Measurements from ENCODE around the gene EPHB1.

Gene EPHB1

DNA sequence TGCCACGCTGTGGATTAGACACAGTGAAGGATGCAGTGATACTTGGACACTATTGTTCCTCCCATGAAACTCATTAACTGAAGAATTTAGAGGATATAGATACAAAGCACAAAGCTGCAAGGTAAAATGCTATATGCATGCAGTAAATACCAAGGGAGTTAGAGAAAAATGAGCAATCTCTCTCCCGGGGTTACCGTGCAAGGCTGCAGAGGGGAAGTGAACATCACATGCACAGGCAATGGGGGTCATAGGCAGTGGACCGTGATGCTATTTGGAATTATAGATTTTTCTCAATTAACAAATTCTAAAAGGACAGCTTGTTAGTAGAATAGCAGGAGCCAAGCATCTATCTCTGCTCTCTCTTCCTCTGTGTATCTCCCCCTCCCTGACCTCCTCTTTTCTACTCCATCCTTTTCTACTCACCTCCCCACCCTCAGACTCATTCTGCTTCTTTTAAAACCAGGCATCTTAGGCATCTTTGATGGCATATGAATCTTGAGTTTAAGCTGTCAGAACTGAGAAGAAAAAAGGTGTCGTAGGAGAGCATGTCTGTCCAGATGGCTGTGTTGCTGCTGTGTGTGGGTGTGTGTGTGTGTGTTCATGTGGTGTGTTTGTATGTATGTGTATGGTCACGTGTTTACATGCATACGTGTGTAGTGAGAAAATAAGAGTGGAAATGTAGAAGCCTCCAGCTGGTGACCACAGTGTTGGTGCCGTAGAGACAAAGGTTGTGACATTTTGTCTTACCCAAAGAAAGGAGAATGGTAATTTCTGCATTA is 339.0 kb downstream of the EPHB1 start:
- no peak for ATAC-seq
- TF ChIP-seq ZC3H10 (CRISPR knock-in tag; IDR thresholded peaks at IDR 0.05): no peak
- no peak for TF ChIP-seq ZNF8 (CRISPR knock-in tag; IDR thresholded peaks at IDR 0.05)
- TF ChIP-seq ARNTL (CRISPR knock-in tag; IDR thresholded peaks at IDR 0.05; ENCODE audit: borderline replicate concordance, low read depth): no peak
- TF ChIP-seq, protein P1, sequence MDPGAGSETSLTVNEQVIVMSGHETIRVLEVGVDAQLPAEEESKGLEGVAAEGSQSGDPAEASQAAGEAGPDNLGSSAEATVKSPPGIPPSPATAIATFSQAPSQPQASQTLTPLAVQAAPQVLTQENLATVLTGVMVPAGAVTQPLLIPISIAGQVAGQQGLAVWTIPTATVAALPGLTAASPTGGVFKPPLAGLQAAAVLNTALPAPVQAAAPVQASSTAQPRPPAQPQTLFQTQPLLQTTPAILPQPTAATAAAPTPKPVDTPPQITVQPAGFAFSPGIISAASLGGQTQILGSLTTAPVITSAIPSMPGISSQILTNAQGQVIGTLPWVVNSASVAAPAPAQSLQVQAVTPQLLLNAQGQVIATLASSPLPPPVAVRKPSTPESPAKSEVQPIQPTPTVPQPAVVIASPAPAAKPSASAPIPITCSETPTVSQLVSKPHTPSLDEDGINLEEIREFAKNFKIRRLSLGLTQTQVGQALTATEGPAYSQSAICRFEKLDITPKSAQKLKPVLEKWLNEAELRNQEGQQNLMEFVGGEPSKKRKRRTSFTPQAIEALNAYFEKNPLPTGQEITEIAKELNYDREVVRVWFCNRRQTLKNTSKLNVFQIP (CRISPR knock-in tag; IDR thresholded peaks at IDR 0.05; ENCODE audit: borderline replicate concordance, low read depth): no peak
- TF ChIP-seq, protein P2, sequence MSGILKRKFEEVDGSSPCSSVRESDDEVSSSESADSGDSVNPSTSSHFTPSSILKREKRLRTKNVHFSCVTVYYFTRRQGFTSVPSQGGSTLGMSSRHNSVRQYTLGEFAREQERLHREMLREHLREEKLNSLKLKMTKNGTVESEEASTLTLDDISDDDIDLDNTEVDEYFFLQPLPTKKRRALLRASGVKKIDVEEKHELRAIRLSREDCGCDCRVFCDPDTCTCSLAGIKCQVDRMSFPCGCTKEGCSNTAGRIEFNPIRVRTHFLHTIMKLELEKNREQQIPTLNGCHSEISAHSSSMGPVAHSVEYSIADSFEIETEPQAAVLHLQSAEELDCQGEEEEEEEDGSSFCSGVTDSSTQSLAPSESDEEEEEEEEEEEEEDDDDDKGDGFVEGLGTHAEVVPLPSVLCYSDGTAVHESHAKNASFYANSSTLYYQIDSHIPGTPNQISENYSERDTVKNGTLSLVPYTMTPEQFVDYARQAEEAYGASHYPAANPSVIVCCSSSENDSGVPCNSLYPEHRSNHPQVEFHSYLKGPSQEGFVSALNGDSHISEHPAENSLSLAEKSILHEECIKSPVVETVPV (CRISPR knock-in tag; IDR thresholded peaks at IDR 0.05): no peak
- TF ChIP-seq, protein P3, sequence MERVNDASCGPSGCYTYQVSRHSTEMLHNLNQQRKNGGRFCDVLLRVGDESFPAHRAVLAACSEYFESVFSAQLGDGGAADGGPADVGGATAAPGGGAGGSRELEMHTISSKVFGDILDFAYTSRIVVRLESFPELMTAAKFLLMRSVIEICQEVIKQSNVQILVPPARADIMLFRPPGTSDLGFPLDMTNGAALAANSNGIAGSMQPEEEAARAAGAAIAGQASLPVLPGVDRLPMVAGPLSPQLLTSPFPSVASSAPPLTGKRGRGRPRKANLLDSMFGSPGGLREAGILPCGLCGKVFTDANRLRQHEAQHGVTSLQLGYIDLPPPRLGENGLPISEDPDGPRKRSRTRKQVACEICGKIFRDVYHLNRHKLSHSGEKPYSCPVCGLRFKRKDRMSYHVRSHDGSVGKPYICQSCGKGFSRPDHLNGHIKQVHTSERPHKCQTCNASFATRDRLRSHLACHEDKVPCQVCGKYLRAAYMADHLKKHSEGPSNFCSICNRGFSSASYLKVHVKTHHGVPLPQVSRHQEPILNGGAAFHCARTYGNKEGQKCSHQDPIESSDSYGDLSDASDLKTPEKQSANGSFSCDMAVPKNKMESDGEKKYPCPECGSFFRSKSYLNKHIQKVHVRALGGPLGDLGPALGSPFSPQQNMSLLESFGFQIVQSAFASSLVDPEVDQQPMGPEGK (CRISPR knock-in tag; IDR thresholded peaks at IDR 0.05; ENCODE audit: borderline replicate concordance): no peak
- no peak for TF ChIP-seq BACH2 (CRISPR knock-in tag; IDR thresholded peaks at IDR 0.05; ENCODE audit: borderline replicate concordance)
- no peak for TF ChIP-seq PPARA (CRISPR knock-in tag; IDR thresholded peaks at IDR 0.05; ENCODE audit: borderline replicate concordance)
- TF ChIP-seq, protein P4, sequence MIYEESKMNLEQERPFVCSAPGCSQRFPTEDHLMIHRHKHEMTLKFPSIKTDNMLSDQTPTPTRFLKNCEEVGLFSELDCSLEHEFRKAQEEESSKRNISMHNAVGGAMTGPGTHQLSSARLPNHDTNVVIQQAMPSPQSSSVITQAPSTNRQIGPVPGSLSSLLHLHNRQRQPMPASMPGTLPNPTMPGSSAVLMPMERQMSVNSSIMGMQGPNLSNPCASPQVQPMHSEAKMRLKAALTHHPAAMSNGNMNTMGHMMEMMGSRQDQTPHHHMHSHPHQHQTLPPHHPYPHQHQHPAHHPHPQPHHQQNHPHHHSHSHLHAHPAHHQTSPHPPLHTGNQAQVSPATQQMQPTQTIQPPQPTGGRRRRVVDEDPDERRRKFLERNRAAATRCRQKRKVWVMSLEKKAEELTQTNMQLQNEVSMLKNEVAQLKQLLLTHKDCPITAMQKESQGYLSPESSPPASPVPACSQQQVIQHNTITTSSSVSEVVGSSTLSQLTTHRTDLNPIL (CRISPR knock-in tag; IDR thresholded peaks at IDR 0.05; ENCODE audit: low read depth): no peak
- TF ChIP-seq TCF4 (CRISPR knock-in tag; IDR thresholded peaks at IDR 0.05; ENCODE audit: borderline replicate concordance): no peak
- no peak for TF ChIP-seq ZNF565 (CRISPR knock-in tag; conservative IDR thresholded peaks at IDR 0.05; ENCODE audit: low read depth)
- TF ChIP-seq ZFP30 (CRISPR knock-in tag; IDR thresholded peaks at IDR 0.05): no peak
- no peak for TF ChIP-seq ISL1 (CRISPR knock-in tag; IDR thresholded peaks at IDR 0.05)
- TF ChIP-seq SNAI2 (CRISPR knock-in tag; IDR thresholded peaks at IDR 0.05): no peak
- no peak for TF ChIP-seq GLIS3 (CRISPR knock-in tag; IDR thresholded peaks at IDR 0.05)

GRCh38 chr3:135134684-135135075 is 339.6 kb downstream of the EPHB1 start:
- no peak for ATAC-seq

GRCh38 chr3:135135445-135135844 is 340.4 kb downstream of the EPHB1 start:
- ATAC-seq: no peak
- TF ChIP-seq ZFP30 (CRISPR knock-in tag; IDR thresholded peaks at IDR 0.05) (no peak), BACH2 (CRISPR knock-in tag; IDR thresholded peaks at IDR 0.05; ENCODE audit: borderline replicate concordance) (no peak), ZNF70 (CRISPR knock-in tag; IDR thresholded peaks at IDR 0.05) (no peak), SNAI2 (CRISPR knock-in tag; IDR thresholded peaks at IDR 0.05) (no peak), ZNF565 (CRISPR knock-in tag; conservative IDR thresholded peaks at IDR 0.05; ENCODE audit: low read depth) (no peak), ZC3H10 (CRISPR knock-in tag; IDR thresholded peaks at IDR 0.05) (no peak), TSHZ2 (CRISPR knock-in tag; IDR thresholded peaks at IDR 0.05) (no peak), ISL1 (CRISPR knock-in tag; IDR thresholded peaks at IDR 0.05) (no peak), CSDC2 (CRISPR knock-in tag; IDR thresholded peaks at IDR 0.05) (no peak), GLIS3 (CRISPR knock-in tag; IDR thresholded peaks at IDR 0.05) (no peak), ARNTL (CRISPR knock-in tag; IDR thresholded peaks at IDR 0.05; ENCODE audit: borderline replicate concordance, low read depth) (no peak), ZNF8 (CRISPR knock-in tag; IDR thresholded peaks at IDR 0.05) (no peak), PPARA (CRISPR knock-in tag; IDR thresholded peaks at IDR 0.05; ENCODE audit: borderline replicate concordance) (no peak), ESRRG (CRISPR knock-in tag; IDR thresholded peaks at IDR 0.05) (no peak)
- TF ChIP-seq, protein P4 (CRISPR knock-in tag; IDR thresholded peaks at IDR 0.05; ENCODE audit: low read depth): no peak
- TF ChIP-seq, protein P2 (CRISPR knock-in tag; IDR thresholded peaks at IDR 0.05): no peak

More at GRCh38 chr3:135134684-135135075, 339.6 kb downstream of the EPHB1 start:
- TF ChIP-seq, protein P3 (CRISPR knock-in tag; IDR thresholded peaks at IDR 0.05; ENCODE audit: borderline replicate concordance): no peak
- TF ChIP-seq ZFP3 (CRISPR knock-in tag; IDR thresholded peaks at IDR 0.05): no peak
- no peak for TF ChIP-seq ARNTL (CRISPR knock-in tag; IDR thresholded peaks at IDR 0.05; ENCODE audit: borderline replicate concordance, low read depth)

All from SK-N-SH treated with all-trans-retinoic acid at 6 μM for 48 hours (cell line).